GM19468 (cell line): ENCODE measurements around the gene KDR.

Source experiments
- ATAC-seq: cut with Tn5 transposase; IDR thresholded peaks from one replicate; pipeline ENCODE4 v1.9.1; 2021; ENCODE audit warnings: mild to moderate bottlenecking, moderate library complexity, moderate number of reproducible peaks; ENCODE audit not compliant: unreplicated experiment; ENCODE audit errors: extremely low read depth

KDR gene

DNA sequence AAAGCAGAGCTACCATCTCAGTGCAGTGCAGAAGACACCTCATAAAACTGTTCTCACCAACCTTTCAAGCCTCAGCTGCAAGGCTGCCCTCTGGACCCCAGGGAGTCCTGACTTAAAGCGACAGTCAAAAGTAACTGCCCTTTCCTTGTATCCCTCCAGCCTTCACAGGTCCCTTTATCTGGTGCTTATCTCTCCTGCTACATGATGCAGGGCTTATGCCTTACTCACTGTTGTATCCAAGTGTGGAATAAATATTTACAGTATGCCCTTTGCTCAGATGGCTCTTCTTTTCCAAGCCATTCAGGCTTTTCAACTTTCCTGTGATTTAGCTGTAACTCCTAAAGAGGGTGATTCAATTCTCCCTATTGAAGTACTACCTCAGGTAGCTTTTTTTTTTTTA lies 92.6 kb downstream of the KDR start:
- no peak for ATAC-seq

DNA sequence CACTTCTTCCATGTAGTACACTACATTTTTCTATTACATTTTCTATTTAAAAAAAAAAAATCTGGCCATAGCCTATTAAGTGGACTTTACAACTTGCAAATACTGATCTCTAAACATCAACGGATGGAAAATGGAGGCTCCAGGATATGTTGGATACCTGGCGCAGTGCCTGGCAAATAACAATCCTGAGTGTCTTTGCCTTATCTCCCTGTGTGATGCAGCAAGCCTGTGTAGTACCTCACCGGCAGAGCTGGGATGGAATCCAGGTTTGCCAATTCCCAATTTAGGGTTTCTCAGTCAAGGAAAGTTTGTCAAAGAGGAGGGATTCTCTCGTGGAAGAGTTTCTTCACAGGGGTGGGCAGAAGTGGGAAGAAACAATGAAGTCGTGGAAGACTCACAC lies 93.2 kb downstream of the KDR start:
- ATAC-seq, result no peak

DNA sequence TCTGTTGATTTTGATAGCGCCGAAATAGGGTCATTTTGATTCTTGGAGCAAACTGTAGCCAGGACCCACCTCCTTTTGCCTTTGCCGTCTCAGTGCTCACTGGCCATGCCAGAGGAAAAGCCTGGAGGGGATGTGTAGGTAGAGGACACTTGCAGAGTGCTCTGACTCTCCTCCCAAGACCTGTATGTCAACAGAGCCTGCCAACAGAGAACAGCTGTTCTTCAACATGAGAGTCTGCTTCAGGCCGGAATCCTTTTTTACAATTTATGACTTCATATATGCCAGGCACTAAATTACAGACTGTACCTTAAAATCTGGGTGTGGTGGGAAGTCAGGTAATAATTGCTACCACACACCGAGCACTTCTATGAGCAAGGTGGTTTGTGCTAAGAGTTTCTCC lies 94.2 kb downstream of the KDR start:
- ATAC-seq, result no peak

DNA sequence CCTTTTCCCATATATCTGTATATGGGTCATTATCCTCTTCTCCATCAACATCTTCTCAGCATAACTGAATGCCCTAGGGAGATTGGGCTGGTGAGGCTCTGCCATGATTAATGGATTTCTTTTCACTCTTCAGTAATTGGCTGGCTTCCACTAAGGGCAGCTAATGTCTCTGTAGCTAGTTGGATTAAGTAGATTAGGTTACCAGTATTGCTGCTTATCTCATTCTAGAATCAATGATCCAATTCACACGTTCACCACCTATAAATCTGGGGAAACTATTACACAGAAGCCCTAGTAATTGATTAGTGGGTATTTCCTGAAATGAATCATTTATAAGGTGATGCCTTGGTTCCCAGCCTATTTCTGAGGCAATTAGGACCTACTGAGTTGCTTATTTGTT lies 94.8 kb downstream of the KDR start:
- no peak for ATAC-seq

DNA sequence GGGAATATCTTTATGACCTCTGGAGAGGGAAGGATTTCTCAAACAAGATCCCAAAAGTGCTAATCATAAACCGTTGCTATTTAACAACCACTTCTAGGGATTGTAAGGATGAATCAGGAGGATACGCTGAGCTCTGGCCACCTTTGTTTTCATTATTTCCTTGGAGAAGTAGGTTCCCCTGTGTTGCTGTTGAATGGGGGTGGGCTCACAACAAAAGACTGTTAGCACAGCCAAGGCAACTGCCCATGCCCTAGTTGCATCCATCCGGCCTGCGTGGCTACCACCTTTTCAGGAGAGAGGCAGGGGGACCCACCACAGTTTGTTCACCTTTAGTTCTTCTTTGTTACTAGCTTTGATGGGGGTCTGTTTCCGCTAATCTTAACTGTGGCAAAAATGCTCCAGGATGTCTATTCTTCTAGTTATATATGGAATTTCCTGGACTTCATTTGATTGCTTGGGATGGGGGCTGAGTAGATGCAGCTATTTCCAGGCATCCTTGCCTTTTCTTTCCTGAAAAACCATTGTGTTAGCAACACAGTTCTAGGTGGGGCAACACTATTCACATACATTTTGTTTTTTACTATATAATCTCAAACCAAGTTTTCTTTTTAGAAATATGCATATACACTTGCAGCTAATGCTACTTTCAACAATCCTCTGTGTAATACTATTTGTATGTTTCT lies 95.4 kb downstream of the KDR start:
- ATAC-seq, result no peak

DNA sequence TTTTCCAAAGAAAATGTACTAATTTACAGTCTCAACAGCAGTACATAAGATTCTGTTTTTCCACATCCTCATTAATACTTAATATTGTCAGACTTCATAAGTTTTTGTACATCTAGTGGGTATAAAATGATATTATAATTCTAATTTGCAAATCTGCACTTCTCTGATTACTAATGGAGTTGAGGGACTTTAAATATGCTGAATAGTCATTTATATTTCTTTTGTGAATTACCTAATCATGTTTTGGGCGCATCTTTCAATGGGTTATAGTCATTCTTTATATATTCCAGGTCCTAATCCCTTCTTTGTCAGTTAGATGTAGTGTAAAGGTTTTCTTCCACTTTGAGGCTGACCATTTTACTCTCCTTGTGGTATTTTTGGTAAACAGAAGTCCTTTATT lies 96.1 kb downstream of the KDR start:
- ATAC-seq, result no peak
